Hippocampal formation (tissue), 2 donors: ENCODE data around the gene CAMKK1.

Source experiments
- DNase-seq, 2 donors: peaks; one replicate each; lab custom pipeline; 2025; lab: John Stamatoyannopoulos, UW

CAMKK1 gene

GRCh38 chr17:3918372-3919122 is 25.7 kb upstream of the CAMKK1 start:
- no peak for DNase-seq

- DNase-seq: no peak
These were observed 24.6 kb upstream of the CAMKK1 start for GRCh38 chr17:3917391-3917931.

- no peak for DNase-seq
These were observed 24.0 kb upstream of the CAMKK1 start for GRCh38 chr17:3916825-3917224.

- no peak for DNase-seq
These were observed 23.3 kb upstream of the CAMKK1 start, which contains the start of gene P2RX1 for GRCh38 chr17:3915995-3916696. TSS of gene P2RX1 (minus strand) at chr17:3916465. CDS start at chr17:3916225, 240 bp downstream.

- no peak for DNase-seq
These were observed 22.7 kb upstream of the CAMKK1 start for GRCh38 chr17:3915581-3915994.

- no peak for DNase-seq
These were observed 21.4 kb upstream of the CAMKK1 start for GRCh38 chr17:3914312-3914670.

GRCh38 chr17:3913531-3914311 is 20.9 kb upstream of the CAMKK1 start:
- DNase-seq: peak; percentile 36 to 68

GRCh38 chr17:3912827-3913226 is 20.0 kb upstream of the CAMKK1 start:
- DNase-seq: no peak

- no peak for DNase-seq
These were observed 18.6 kb upstream of the CAMKK1 start for GRCh38 chr17:3911271-3912053.

- DNase-seq: no peak
These were observed 17.8 kb upstream of the CAMKK1 start for GRCh38 chr17:3910420-3911270.

GRCh38 chr17:3909257-3909656 is 16.4 kb upstream of the CAMKK1 start:
- DNase-seq: no peak

GRCh38 chr17:3907483-3908216 is 14.8 kb upstream of the CAMKK1 start:
- DNase-seq: no peak

- no peak for DNase-seq
These were observed 14.0 kb upstream of the CAMKK1 start for GRCh38 chr17:3906881-3907280.

- DNase-seq: no peak
These were observed 12.2 kb upstream of the CAMKK1 start for GRCh38 chr17:3905017-3905520.

- no peak for DNase-seq
These were observed 11.6 kb upstream of the CAMKK1 start for GRCh38 chr17:3904501-3904900.

- no peak for DNase-seq
These were observed 11.0 kb upstream of the CAMKK1 start for GRCh38 chr17:3903881-3904290.

- DNase-seq: no peak
These were observed 10.4 kb upstream of the CAMKK1 start for GRCh38 chr17:3903051-3903825.

GRCh38 chr17:3900646-3901045 is 7.8 kb upstream of the CAMKK1 start:
- no peak for DNase-seq

GRCh38 chr17:3897731-3898130 is 4.9 kb upstream of the CAMKK1 start:
- DNase-seq: no peak
